Omental fat pad (tissue), 4 donors: Measurements from ENCODE around the gene ACKR1. TPM values are rescaled to one million over a fixed set of nuclear protein-coding genes. Genes with fewer than 3 reads are reported as not detected.

Source experiments
- ATAC-seq: fragments of 150-250 bp; one replicate; pipeline ENCODE4 v1.9.1; 2016; ENCODE audit warnings: mild to moderate bottlenecking, moderate library complexity; ENCODE audit not compliant: low FRiP score
- DNase-seq: peaks from one replicate; pipeline ENCODE4 v3.0.0-alpha.2; 2019; ENCODE audit warnings: low spot score
- total RNA-seq, 4 donors: library from RNA; depleted of rRNA; stranded (reverse); fragments of >200 nt; gene quantifications; one replicate each; pipeline ENCODE4 v1.1.0, GENCODE V29; 2016
- TF ChIP-seq, protein P1 (sequence below), 3 donors: fragments of 450-650 bp; IDR thresholded peaks; one replicate each; pipeline ENCODE4 v1.5.1; 2016 to 2017; ENCODE audit warnings: antibody characterized with exemption in 3 of 3, mild to moderate bottlenecking in 3 of 3, moderate library complexity in 2 of 3

The ACKR1 gene
- total RNA-seq, 4 donors from 2014 or later = 72.3 to 360 (median 125) TPM

DNA sequence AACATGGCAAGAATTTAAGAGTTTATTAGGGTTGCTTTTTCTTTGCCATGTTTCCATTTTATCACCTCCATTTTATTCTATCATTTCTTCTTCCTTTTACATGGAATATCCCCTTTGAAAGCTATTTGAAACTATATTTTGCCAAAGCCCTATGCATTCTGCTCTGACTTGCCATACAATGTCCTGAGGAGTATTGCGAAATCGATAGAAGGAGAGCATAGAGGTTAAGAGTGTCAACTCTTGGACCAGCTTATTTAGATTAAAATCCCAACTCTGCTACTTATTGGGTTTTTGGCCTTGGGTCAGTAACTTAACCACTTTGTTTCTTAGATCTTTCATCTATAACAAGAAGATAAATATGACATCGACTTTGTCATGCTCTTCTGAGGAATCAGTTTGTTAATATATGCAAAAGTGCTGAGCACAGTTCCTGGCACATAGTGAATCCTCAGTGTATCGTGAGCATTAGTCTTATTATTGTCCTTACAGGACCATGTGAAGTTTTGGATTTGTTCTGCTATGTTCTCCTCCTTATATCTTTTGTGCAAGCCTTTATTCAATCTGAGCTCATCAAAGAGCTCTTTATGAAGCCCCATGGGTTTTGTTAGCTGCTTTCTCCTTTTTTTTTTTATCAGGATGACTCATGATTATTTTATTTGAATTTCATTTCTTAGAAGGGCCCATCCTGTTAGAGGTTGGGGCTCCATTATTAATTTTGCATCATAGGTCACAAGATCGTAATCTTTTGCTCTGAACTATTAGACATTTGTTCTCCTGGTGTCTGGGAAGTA lies 17.6 kb downstream of the ACKR1 start:
- no peak for DNase-seq
- no peak for ATAC-seq
- TF ChIP-seq, protein P1, sequence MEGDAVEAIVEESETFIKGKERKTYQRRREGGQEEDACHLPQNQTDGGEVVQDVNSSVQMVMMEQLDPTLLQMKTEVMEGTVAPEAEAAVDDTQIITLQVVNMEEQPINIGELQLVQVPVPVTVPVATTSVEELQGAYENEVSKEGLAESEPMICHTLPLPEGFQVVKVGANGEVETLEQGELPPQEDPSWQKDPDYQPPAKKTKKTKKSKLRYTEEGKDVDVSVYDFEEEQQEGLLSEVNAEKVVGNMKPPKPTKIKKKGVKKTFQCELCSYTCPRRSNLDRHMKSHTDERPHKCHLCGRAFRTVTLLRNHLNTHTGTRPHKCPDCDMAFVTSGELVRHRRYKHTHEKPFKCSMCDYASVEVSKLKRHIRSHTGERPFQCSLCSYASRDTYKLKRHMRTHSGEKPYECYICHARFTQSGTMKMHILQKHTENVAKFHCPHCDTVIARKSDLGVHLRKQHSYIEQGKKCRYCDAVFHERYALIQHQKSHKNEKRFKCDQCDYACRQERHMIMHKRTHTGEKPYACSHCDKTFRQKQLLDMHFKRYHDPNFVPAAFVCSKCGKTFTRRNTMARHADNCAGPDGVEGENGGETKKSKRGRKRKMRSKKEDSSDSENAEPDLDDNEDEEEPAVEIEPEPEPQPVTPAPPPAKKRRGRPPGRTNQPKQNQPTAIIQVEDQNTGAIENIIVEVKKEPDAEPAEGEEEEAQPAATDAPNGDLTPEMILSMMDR (IDR thresholded peaks at IDR 0.05) = no peak

DNA sequence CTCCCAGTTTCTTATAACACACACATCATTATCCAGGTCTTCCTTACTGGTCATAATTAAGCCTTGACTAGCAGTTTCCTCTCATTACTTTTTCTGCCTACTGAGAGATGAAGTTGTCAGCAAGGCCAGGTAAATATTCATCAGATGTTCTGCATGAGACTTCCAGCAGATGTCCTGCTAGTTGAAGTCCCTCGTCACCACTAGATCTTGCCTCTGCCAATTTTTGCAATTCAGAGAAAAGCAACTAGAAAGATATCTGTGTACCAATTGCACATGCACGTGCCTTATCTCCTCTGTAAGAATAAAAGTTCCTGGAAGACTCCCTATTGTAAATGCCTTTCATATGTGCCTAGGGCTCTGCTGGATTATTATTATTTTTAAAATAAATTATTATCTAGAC lies 18.3 kb downstream of the ACKR1 start:
- TF ChIP-seq, protein P1 (IDR thresholded peaks at IDR 0.05) = no peak
- ATAC-seq (no peak), DNase-seq (no peak)

DNA sequence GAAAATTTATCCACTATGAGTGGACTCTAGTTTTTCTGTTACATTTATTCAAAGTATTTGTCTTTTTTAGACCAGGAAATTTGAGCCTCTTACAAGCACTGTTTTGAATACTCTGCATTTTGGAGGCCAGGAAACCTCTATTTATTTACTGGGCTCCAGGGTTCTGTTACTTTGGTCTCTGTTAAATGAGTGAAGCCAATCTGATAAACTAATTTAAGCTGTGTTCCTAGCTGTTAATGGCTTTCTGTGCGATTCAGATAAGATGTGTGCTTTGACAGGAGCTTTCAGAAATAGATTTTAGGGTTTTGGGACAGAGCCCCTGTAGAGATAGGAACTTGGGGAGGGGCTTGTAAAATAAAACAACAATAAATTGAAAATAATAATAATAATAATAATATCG lies 23.9 kb downstream of the ACKR1 start:
- DNase-seq (no peak), ATAC-seq (no peak)
- TF ChIP-seq, protein P1 (IDR thresholded peaks at IDR 0.05) = no peak

DNA sequence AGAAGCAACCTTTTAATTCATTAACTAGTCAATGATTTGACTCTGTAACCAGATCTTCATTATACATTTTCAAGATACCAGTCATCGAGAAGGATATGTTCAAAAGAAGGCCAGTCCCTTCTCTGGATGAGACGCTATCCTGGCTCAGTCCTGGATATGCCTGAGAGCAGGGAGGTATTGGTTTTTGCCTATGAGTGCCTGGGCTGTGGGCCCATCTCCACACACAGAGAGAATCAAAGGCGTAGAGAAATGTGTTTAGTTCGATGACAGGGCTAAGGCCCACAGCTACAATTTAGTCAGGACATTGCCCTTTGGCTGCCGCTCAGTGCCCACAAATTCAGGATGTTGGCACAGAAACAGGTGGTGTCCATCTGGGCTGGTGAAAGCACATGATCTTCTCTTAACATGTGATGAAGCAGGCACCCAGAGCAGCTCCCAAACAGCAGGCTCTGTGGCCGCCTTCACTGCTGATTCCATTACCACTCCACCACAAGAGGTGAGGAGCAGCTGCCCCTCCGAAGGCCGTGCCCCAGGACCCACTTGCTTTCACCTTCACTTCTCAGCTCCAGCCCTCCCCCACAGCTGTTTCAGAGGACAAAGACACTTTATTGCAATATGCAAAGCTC lies 24.7 kb downstream of the ACKR1 start:
- DNase-seq = no peak
- TF ChIP-seq, protein P1 (IDR thresholded peaks at IDR 0.05) = no peak
- no peak for ATAC-seq

DNA sequence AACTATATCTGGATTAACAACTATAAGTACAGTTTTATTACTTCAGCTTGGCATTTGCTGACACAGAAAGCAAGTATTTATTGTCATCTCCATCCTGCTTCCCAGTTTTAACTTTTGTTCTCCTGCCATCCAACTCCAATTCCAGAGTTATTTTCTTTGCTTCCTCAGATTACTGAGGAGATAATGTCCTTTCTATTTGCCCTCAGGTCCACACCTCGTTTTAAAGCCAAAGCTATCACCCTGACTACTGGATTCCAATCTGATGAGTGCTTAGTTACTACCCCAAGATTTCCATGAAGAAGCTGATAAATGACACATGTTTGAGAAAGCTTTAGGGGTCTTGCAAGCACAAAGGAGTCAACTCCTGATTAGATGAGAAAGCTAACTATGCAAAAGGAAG lies 25.2 kb downstream of the ACKR1 start:
- TF ChIP-seq, protein P1 (IDR thresholded peaks at IDR 0.05) = no peak
- DNase-seq (no peak), ATAC-seq (no peak)

DNA sequence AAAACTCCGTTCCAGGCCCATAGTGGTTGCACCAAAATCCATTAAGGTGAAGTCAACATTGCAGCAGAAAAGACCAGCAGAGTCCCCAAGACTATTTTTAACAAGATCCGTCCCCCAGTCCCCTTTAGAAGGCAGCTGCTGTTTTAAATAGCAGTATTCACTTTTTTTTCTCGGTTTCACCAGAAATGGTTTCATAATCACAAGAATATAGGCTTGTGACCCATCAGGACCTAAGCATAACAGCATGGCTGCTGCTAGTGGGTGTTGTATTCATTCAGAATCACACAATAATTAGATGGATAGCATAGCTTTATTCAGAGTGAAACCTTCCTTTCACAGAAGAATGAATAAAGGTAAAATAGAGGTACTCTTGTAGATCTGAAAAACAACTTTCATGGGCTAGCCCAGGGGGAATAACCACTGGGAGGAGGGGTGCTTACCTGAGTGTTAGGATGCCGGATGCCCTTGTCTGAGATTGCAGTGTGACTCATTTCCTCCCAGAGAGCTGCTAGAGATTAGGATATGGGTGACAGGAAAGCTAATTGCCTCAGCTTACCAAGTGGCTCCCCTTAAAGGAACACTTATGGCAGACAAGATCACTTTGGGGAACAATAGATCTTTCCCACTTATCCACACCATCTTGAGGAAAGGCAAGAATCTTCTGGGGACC lies 35.0 kb downstream of the ACKR1 start:
- no peak for DNase-seq
- ATAC-seq = no peak
- TF ChIP-seq, protein P1 (IDR thresholded peaks at IDR 0.05) = no peak
